Activated CD4-positive, alpha-beta T cell treated with anti-CD3 and anti-CD28 coated beads, Interleukin-10, Interleukin-2, amounts not matched to agents 100 ng/mL and 50 ng/mL, durations not matched to agents 16 hours and 8 hours (primary cell): ENCODE data around the gene SIRPB2.

ENCODE experiments used
- DNase-seq: peaks from one replicate; pipeline ENCODE4 v3.0.0-alpha.2; 2020

Gene SIRPB2

DNA sequence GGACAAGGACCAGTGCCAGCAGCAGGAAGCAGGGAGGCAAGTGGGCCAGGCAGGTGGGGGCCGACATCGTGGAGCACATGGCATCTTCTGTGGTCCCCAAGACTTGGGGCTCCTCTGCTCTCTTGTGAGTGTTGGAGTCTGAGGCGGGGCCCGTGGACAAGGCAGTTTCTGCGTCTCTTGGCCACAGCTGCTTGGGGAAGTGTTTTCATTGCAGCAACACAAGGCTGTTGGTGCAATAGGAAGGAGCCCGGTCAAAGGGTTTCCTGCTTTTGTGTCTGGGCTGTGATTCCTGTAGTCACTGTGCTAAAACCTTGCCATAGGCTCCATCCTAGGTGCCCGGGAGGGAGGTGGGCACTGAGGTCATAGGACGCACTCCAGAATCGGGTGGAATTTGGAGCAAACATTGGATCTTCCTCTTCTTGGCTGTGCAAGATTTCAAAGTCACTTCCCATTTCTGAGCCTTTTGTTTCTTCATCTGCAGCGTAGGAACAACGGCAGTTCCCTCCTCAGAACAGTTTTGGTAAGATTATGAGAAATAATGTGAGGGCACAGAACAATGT, at the start of gene SIRPB2:
SIRPB2 (minus strand) TSS at position 140 of the 560 bp plus-strand sequence; CDS start at position 79, 61 bp downstream.
- no peak for DNase-seq

DNA sequence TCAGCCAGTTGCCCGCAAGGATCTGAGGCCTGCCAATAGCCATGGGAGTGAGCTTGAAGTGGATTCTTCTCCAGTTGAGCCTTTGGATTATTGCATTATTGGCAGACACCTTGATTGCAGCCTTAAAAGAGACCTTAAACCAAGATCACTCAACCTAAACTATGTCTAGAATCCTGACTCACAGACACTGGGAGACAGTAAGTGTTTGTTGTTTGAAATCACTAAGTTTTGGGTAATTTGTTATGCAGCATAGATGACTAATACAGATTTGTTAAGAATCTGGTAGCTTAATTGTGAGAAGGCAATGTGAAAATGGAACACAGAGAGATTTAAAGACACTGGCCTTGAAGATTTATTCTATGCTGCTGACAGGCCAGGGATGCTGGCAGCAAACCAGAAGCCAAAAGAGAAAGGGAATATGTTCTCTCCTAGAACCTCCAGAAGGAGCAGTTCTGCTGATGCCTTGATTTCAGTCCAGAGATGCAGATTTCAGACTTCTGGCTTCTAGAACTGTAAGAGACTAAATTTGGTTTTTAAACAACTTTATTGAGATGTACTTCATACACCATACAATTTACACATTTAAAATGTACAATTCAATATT, 48.7 kb upstream of the SIRPB2 start:
- DNase-seq, result no peak

DNA sequence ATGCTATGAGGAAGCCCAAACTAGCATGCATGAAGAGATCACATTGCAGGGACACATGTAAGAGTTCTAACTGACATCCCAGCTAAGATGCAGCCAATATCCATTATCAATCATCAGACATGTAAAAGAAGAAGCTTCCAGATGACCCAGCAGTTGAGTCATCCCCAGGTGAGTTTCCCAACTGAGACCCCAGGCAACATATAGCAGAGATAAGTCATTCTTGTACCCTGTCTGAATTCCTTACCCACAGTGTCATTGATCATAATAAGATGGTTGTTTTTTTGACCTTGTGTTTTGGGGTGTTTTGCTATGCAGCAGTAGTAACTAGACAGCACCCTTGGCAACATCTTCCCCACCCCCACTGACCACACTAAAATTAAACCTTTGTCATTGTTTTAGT, 47.4 kb upstream of the SIRPB2 start:
- DNase-seq, result no peak

DNA sequence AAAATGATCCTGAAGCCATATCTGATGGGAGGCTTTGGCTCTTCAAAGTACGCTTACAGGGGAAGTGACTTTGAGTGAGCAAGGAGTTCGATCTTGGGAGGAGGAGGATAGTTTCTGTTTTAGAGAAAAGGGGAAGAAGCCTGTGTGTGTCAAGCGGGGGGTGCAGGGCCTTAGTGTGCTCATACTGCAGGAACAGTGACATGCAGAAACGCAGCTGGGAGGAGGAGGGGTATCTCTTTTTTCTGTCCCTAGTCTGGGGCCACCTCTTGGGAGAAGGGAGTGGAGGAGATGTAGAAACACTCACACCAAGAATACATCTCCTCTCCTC, 46.5 kb upstream of the SIRPB2 start:
- DNase-seq, result no peak

DNA sequence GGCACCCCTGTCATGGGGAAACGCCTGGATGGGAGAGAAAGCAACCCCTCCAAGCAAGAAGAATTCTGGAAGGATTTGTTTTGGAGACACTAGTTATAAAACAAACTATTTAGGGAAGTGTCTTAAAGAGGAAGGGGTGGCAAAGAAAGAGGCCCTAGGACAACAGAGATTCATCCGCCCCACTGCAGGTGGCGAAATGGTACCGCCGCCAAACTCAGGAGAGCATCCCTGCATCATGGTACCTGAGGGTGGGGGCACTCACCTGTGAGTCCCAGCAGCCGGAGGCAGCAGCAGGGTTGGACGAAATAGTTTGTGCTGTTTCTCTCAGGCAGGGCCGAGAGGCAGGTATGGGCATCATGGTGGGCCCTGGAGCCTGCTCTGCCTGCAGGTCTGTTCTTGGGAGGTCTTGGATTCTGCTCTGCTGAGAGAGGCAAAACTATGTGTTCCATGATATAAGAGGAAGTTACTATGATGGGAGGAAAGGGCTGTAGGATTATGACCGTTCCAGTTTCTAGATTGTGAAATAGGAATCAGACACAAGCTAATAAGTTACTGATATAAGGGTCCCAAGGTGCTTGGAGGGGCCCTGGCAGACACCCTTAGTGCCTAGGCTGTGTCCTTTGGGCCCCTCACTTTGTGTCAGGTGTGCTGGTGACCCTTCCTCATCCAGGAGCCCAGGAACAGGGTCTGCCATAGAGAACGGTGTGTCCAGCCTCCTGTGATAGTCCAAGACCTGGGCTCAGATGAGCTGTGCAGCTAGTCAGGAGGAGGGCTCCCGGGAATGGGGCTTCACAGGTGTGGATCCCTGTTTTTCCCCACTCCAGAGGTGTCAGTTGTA, 45.9 kb upstream of the SIRPB2 start:
- no peak for DNase-seq

DNA sequence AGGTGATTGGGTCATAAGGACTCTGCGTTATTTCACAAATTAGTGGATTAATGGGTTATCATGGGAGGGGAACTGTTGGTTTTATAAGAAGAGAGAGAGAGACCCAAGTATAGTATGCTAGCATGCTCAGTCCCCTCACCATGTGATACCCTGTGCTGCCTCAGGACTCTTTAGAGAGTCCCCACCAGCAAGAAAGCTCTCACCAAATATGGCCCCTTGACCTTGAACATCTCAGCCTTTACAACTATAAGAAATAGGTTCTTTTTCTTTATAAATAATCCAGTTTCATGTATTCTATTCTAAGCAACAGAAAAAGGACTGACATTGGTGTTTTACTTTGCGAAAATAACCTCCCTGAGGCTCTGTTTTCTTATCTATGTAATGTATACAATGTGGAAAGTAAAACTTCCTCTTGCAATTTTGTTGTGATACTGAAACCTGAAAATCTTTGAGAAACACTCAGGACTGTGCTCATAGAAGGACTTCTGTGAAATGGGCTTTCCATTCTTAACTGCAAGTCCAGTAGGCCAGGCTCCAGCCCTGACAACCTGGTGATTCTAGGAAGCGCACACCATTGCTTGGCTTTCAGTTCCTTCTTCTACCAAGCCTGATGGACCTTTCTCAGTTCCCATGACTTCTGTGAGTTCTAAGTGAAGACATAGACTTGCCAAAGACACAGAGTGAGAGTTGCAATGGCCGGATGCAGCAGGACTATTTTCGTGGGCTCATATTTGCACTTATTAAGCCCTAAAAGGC, 44.4 kb upstream of the SIRPB2 start:
- DNase-seq, result no peak

DNA sequence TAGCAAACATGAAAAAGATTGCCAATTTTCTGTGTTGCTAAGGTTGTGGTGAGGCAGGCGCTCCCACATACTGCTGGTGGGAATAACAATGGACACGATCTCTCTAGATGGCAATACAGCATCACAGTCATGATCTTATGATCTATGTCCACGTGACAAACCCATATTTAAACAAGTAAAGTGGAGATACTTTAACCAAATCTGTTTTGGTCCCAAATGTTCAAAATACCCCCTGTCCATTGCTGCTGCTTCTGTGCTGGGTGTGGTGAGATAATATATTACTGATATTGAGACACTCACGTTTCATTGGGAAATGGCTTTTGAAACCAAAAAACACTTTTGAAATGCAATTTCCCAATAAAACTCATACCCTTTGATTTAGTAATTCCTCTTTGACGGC, 43.3 kb upstream of the SIRPB2 start:
- DNase-seq, result no peak

DNA sequence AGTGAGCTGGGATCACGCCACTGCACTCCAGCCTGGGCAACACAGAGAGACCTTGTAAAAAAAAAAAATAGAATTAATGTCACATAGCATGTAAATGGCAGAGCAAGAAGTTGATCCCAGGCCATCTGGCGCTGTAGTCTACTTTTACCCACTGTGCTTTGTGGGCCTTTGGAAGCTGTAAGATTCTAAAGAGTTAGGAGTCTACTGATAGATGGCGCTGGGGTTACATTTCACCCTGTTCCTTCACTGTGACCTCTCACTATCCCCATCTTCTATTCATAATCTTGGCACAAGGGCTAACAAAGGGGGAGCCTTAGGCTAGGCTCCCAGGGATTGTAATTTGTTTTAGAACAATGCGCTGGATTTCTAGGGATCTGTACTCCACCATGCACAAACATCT, 41.8 kb upstream of the SIRPB2 start:
- DNase-seq, result peak; percentile 13

DNA sequence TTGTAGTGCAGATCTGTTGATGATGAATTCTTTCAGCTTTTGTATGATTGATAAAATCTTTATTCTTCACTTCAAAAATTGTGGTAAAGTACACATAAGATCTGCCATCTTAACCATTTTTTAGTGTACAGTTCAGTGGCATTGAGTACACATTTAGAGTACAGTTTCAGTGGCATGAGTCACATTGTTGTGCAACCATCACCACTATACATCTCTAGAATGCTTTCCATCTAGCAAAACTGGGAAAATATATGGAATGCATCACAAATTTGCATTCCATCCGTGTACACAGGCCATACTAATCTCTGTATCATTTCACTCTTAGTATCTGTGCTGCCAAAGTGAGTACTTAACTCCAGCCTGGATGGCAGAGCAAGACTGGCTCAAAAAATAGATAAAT, 37.6 kb upstream of the SIRPB2 start:
- no peak for DNase-seq

DNA sequence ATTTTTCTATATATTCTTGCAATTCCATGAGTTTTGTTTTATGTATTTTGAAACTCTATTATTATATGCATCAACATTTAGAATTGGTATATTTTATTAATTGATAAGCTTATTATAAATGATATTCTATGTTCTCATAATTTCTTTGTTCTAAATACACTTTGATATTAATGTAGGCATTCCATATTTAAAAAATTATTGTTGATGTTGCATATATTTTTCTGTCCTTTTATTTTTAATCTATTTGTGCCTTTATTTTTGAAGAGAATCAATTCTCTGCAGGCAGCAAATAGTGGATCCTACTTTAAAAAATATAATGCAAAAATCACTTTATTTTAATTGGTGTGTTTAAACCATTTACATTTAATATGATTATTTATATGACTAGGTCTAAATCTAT, 36.7 kb upstream of the SIRPB2 start:
- no peak for DNase-seq

DNA sequence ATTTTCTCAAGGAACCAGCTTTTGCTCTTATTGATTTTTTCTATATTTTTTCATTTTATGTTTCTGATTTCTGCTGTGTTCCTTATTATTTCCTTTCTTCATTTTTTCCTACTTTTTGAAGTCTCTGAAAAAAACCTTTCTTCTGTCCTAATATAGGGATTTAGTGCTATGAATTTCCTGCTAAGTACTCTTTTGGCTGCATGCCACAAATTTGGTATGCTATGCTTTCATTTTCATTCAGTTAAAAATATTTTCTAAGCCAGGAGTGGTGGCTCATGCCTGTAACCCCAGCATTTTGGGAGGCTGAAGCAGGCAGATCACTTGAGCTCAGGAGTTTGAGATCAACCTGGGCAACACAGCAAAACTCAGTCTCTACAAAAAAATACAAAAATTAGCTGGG, 35.7 kb upstream of the SIRPB2 start:
- no peak for DNase-seq

DNA sequence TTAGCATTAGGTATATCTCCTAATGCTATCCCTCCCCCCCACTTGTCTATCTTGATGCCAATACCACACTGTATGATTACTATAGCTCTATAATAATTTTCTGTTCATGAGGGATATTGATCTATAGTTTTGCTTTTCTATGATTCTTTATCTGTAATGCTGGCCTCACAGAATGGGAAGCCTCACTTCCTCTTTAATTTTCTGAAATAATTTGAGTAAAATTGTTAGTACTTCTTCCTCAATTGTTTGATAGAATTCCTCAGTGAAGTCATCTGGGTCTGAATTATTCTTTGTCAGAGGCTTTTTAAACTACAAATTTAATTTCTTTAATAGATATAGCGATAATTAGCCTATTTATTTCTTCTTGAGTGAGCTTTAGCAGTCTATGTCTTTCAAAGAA, 35.1 kb upstream of the SIRPB2 start:
- DNase-seq, result no peak

DNA sequence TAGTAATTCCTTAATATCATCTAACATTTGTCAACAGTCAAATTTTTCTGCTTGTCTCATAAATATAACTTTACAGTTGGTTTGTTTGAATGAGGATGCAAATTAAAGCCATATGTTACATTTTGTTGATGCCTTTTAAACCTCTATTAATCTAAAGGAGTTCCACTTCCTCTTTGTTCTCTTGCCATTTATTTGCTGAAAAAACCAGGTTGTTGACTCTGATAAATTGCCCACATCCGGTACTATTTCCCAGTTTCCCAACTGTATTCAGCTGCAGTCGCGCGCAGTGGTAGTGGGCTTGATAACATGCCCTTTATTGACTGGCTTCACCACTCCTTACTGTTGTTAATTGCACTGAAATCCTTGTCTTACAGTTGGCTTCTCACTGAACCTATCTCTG, 32.8 kb upstream of the SIRPB2 start:
- DNase-seq, result no peak

DNA sequence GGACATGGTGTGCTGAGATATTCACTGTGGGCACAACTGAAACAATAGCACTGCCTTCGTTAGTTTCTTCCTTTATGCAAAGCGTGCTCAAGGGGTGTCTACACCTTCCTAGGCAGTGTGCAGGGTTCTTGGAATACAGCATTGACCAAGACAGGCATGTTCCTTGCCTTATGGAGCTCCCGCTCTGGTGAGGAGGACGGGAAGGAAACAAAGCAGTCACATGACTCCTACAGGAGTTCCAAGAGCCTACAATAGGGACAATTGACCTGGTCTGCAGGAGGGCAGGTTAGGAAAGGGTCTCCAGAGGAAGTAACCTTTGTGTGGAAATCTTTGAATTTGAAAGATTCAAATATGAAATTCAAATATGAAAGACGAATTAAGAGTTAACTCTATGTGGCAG, 25.8 kb upstream of the SIRPB2 start:
- no peak for DNase-seq

DNA sequence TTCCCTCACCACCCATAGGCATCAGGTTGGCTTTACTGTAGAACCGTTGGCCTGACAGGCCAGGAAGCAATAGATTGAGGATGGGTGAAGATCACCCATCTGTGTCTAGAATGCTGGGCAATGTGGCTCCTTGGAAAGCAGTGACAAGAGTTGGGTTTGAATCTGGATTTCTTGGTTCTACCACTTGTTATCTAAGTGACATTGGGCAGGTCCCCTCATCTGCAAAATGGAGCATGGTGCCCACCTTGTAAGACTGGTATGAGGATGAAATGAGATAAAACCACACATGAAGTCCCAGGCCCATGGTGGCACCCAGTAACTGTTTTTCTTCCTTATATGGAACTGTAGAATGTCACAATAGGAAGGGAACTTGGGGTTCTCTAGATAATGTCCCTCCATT, 22.6 kb upstream of the SIRPB2 start:
- DNase-seq, result no peak

DNA sequence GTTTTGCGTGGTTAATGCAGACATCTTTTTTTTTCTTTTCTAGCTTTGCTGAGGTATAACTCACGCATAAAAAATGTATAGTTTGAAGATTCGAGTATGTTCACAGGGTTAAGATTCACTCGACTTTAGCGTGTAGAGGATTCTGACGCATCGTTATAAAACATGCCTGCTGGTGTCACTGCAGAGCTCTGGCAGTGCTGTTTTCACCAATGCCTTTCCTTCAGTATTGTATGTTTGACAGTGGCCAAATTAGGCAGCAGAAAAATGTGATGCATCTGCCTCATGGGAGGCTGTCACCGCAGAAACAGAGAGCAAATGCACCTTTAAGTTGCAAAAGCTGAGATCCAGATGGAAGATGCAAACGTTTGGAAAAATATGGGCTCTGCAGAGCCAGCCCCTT, 18.0 kb upstream of the SIRPB2 start:
- peak; percentile 30 for DNase-seq

DNA sequence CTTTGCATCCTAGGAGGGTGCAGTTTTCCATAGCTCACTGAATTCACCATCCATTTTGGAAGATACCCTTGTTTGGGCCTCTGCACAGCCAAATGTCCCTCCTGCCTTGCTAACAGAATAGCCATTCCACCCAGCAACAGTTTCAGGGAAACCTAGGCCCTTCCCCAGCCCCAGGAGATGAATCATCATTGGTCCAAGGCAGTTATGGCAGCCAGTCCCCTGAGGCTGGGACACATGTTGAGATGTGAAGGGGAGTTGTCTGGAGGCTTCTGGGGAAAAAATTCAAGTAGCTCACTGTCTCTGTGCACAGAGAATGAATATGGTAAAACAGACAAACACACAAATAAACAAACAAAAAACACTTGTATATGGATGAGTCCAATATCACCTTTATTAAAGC, 17.4 kb upstream of the SIRPB2 start:
- DNase-seq, result no peak

DNA sequence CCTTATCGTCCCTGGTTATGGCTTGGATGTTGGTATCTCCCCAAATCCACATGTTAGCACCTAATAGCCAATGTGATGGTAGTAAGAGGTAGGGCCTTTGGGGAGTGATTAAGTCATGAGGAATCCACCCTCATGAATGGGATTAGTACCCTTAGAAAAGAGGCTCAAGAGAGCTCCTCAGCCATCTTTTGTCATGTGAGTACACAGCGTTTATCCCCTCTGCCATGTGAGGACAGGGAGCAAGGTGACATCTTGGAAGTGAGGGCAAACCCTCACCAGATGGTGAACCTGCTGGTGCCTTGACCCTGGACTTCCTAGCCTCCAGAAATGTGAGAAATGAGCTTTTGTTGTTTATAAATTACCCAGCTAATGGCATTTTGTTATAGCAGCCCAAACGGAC, 16.1 kb upstream of the SIRPB2 start:
- DNase-seq, result no peak

DNA sequence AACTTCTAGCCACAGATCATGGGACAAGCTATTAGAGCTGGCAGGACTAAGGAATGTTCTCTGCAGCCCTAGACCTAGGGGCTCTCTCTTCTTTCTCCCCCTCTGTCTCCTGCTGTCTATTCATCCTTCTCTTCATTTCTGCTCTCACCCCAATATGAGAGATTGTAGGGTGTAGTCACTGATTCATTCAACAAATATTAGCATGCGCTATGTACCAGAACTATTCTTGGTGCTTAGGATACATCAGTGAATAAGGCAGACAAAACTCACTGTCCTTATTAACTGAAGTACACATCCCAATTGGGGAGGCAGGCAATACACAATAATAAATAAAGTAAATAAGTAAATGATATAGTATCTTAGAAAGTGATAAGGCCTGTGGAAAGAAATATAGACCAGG, 14.7 kb upstream of the SIRPB2 start:
- DNase-seq, result no peak

DNA sequence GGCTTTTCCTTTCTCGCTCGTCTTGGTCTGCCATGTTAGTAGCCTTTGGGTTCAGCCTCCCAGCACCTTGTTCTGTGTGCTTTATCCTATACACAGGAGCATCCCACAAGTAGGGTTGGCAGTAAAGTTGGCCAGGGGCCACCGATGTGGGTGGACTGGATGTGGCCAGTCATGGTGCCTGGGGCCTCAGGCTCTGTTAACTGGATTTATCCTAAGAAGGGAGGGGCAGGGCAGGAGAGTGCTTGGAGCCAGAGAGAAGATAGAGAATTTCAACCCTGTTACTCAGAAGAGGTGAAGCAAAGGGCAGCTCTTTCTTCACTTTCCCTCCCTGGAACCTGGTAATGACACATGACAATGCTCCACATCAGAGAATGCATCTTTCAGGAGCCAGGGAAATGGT, 14.1 kb upstream of the SIRPB2 start:
- no peak for DNase-seq

DNA sequence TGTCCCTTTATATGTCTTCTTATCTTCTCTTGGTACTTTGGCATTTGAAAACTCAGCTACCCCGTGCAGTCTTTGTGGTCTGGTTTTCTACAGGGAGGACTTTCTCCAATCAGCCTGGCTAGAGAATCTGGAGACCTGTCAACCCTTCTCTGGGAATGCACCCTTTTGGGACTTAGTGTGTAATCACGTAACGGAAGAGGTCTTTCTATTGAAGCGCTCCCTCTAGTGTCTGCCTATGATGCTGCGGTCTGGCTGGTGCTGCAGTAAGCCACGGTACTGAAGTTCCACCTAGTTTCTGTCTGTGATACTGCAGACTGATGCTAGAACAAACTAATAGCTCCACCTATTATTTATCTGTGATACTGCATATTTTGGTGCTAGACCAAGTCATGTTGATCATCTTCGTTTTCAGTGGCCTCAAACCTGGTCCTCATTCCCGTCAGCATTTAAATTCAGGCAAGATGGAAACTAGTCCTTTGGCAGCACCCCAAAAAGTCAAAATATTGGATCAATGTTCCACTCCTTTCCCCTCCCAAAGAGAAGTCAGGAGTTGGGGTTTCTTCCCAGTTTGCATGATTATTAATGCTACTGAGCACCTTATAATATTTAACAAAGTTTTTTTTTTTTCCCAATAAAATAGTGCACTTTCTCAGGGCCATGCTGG, 12.5 kb upstream of the SIRPB2 start:
- peak; percentile 82 for DNase-seq

DNA sequence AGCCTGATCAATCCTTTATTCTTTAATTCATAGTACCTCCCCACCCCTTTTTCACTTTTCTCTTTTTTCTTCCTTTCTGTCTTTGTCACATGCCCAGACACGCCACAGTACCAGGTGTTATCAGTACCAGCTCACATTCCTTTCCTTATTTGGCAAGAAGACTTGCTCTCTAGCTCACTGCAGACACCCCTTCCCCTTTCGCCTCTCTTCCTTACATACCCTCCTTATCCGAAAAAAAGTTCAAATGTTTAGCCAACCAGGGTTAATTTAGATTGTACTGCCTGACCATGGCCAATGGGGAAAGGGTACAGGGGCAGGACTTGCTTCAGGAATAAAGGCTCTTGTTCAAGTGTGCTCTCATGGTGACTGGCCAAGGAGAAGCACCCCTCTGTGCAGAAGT, 9.3 kb upstream of the SIRPB2 start:
- no peak for DNase-seq
